Body of pancreas (tissue), 4 donors: ENCODE data around the gene NKRF.

Experiments used
- CTCF ChIP-seq, 7 experiments: fragments of 450-650 bp in 4 of 7; fragments of 200-600 bp in 3 of 7; sonication (generic) in 3 of 7; IDR thresholded peaks; one replicate each; pipeline ENCODE4 v1.5.1; 2016 to 2019; ENCODE audit warnings: antibody characterized with exemption in 7 of 7
- POLR2A ChIP-seq, 3 donors: fragments of 450-650 bp; IDR thresholded peaks; one replicate each; pipeline ENCODE4 v1.6.1; 2016; ENCODE audit warnings: antibody characterized with exemption in 3 of 3, mild to moderate bottlenecking in 2 of 3

GRCh38 chrX:119573840-119574393 lies 32.3 kb downstream of the NKRF start:
- no peak for TF ChIP-seq POLR2A (IDR thresholded peaks at IDR 0.05)
- TF ChIP-seq CTCF (IDR thresholded peaks at IDR 0.05) = no peak
